Suprapubic skin (tissue), 4 donors: ENCODE measurements around the gene C1orf94. TPM values are rescaled to one million over a fixed set of nuclear protein-coding genes. Genes with fewer than 3 reads are reported as not detected.

ENCODE experiments used
- DNase-seq, 2 donors: peaks; one replicate each; pipeline ENCODE4 v3.0.0-alpha.2; 2019; ENCODE audit warnings: low spot score in 2 of 2
- H3K27ac ChIP-seq: fragments of 200-600 bp; sonication (generic); one replicate; pipeline ENCODE4 v1.5.1; 2019
- H3K27me3 ChIP-seq: fragments of 200-600 bp; sonication (generic); one replicate; pipeline ENCODE4 v1.5.1; 2019
- H3K36me3 ChIP-seq: fragments of 200-600 bp; sonication (generic); one replicate; pipeline ENCODE4 v1.5.1; 2019
- H3K4me1 ChIP-seq: fragments of 200-600 bp; sonication (generic); one replicate; pipeline ENCODE4 v1.5.1; 2019
- H3K4me3 ChIP-seq: fragments of 200-600 bp; sonication (generic); one replicate; pipeline ENCODE4 v1.5.1; 2019; ENCODE audit warnings: mild to moderate bottlenecking
- H3K9me3 ChIP-seq: fragments of 200-600 bp; sonication (generic); one replicate; pipeline ENCODE4 v1.5.1; 2019
- CTCF ChIP-seq, 2 donors: fragments of 200-600 bp in 1 of 2; fragments of 450-650 bp in 1 of 2; sonication (generic) in 1 of 2; IDR thresholded peaks; one replicate each; pipeline ENCODE4 v1.5.1; 2016 to 2019; ENCODE audit warnings: antibody characterized with exemption in 2 of 2, mild to moderate bottlenecking in 1 of 2, moderate library complexity in 1 of 2
- EP300 ChIP-seq: sonication (generic); formaldehyde crosslinking; IDR thresholded peaks from one replicate; pipeline ENCODE4 v1.6.1; 2017; ENCODE audit warnings: antibody characterized with exemption
- POLR2A ChIP-seq, 2 donors: fragments of 450-650 bp; IDR thresholded peaks; one replicate each; pipeline ENCODE4 v1.6.1; 2017; ENCODE audit warnings: antibody characterized with exemption in 2 of 2, mild to moderate bottlenecking in 2 of 2, moderate library complexity in 2 of 2
- POLR2AphosphoS5 ChIP-seq, 3 donors: sonication (generic); formaldehyde crosslinking; IDR thresholded peaks; one replicate each; pipeline ENCODE4 v1.6.1; 2017; ENCODE audit warnings: antibody characterized with exemption in 3 of 3
- WGBS: methylation state at CpG from one replicate; pipeline ENCODE4 v1.1.5; 2018; 5-methylcytosine and 5-hydroxymethylcytosine counted together
- total RNA-seq, 4 donors: library from RNA; depleted of rRNA; stranded (reverse); fragments of >200 nt; gene quantifications; one replicate each; pipeline ENCODE4 v1.1.0, GENCODE V29; 2016

Gene C1orf94
- total RNA-seq, 4 donors from 2014 or later = not detected

- Histone ChIP-seq H3K4me3 (no peak overlapping the region), H3K4me1 (no peaks in the 10 kb centered on the region), H3K27me3 (no peaks in the 10 kb centered on the region), H3K36me3 (no peaks in the 10 kb centered on the region), H3K9me3 (no peaks in the 10 kb centered on the region), H3K27ac (no peak overlapping the region)
- no peak for TF ChIP-seq POLR2A (IDR thresholded peaks at IDR 0.05)
- 93% methylated on average over 2 of the region's 2 CpGs for WGBS
- DNase-seq = no peak
Measured at GRCh38 chr1:34143975-34144374, 32.7 kb upstream of the C1orf94 start.

- no peaks in the 10 kb centered on the region for H3K9me3 ChIP-seq
- no peak overlapping the region for H3K27ac ChIP-seq
- no peak for TF ChIP-seq EP300
- no peak for TF ChIP-seq POLR2A (IDR thresholded peaks at IDR 0.05)
- TF ChIP-seq CTCF (IDR thresholded peaks at IDR 0.05) = no peak
- no peak for TF ChIP-seq POLR2AphosphoS5 (IDR thresholded peaks at IDR 0.05)
- H3K27me3 ChIP-seq = no peaks in the 10 kb centered on the region
- WGBS = 88% methylated on average over 6 of the region's 6 CpGs
- DNase-seq = no peak
- H3K4me3 ChIP-seq = no peak overlapping the region
- H3K36me3 ChIP-seq = no peaks in the 10 kb centered on the region
- no peaks in the 10 kb centered on the region for H3K4me1 ChIP-seq
Measured at GRCh38 chr1:34144766-34145165, 31.9 kb upstream of the C1orf94 start.

- no peak for TF ChIP-seq POLR2A (IDR thresholded peaks at IDR 0.05)
- TF ChIP-seq POLR2AphosphoS5 (IDR thresholded peaks at IDR 0.05) = no peak
- no peak for TF ChIP-seq CTCF (IDR thresholded peaks at IDR 0.05)
- no peak for TF ChIP-seq EP300
- H3K27ac ChIP-seq = no peak overlapping the region
- H3K4me3 ChIP-seq = no peak overlapping the region
- no peaks in the 10 kb centered on the region for H3K9me3 ChIP-seq
- WGBS = 34% methylated on average over 4 of the region's 4 CpGs
- no peaks in the 10 kb centered on the region for H3K27me3 ChIP-seq
- no peaks in the 10 kb centered on the region for H3K4me1 ChIP-seq
- no peak for DNase-seq
- no peaks in the 10 kb centered on the region for H3K36me3 ChIP-seq
Measured at GRCh38 chr1:34147301-34147700, 29.4 kb upstream of the C1orf94 start.

GRCh38 chr1:34149501-34149900, 27.2 kb upstream of the C1orf94 start:
- Histone ChIP-seq H3K36me3 (no peaks in the 10 kb centered on the region), H3K27me3 (peaks cover 3% of the 10 kb centered on the region), H3K4me3 (no peak overlapping the region), H3K27ac (no peak overlapping the region), H3K4me1 (no peaks in the 10 kb centered on the region), H3K9me3 (no peaks in the 10 kb centered on the region)
- no peak for DNase-seq
- 59% methylated on average over 3 of the region's 3 CpGs for WGBS
- no peak for TF ChIP-seq EP300
- TF ChIP-seq POLR2AphosphoS5 (IDR thresholded peaks at IDR 0.05) = no peak
- no peak for TF ChIP-seq CTCF (IDR thresholded peaks at IDR 0.05)

- Histone ChIP-seq H3K36me3 (no peaks in the 10 kb centered on the region), H3K4me3 (no peak overlapping the region), H3K27me3 (peaks cover 3% of the 10 kb centered on the region), H3K27ac (no peak overlapping the region), H3K9me3 (no peaks in the 10 kb centered on the region), H3K4me1 (no peaks in the 10 kb centered on the region)
- 96% methylated on average over 4 of the region's 4 CpGs for WGBS
- no peak for TF ChIP-seq POLR2AphosphoS5 (IDR thresholded peaks at IDR 0.05)
- TF ChIP-seq CTCF (IDR thresholded peaks at IDR 0.05) = no peak
- no peak for TF ChIP-seq POLR2A (IDR thresholded peaks at IDR 0.05)
- no peak for TF ChIP-seq EP300
- DNase-seq = no peak
Measured at GRCh38 chr1:34153246-34153645, 23.5 kb upstream of the C1orf94 start.

GRCh38 chr1:34155860-34156259, 20.8 kb upstream of the C1orf94 start:
- Histone ChIP-seq H3K4me1 (no peaks in the 10 kb centered on the region), H3K36me3 (no peaks in the 10 kb centered on the region), H3K4me3 (no peak overlapping the region), H3K27me3 (peaks cover 5% of the 10 kb centered on the region), H3K9me3 (no peaks in the 10 kb centered on the region), H3K27ac (no peak overlapping the region)
- TF ChIP-seq POLR2A (IDR thresholded peaks at IDR 0.05) = no peak
- TF ChIP-seq POLR2AphosphoS5 (IDR thresholded peaks at IDR 0.05) = no peak
- TF ChIP-seq EP300 = no peak
- TF ChIP-seq CTCF (IDR thresholded peaks at IDR 0.05) = no peak
- no peak for DNase-seq
- WGBS = 44% methylated on average over 2 of the region's 2 CpGs
